HepG2 (cell line): ENCODE data around the gene CAMK1D. TPM values are rescaled to one million over a fixed set of nuclear protein-coding genes. Genes with fewer than 3 reads are reported as not detected.

Experiments
- ATAC-seq: fragments of 200-7000 bp; cut with Tn5 transposase; 3 replicates; pipeline ENCODE4 v1.9.1; 2020; ENCODE audit warnings: mild to moderate bottlenecking, moderate library complexity
- BruUV-seq: library from RNA; stranded (reverse); fragments of 400-500 nt; replicated peaks from 2 replicates; lab custom pipeline; 2021; lab: Mats Ljungman, UMichigan
- CTCF ChIA-PET: fragments of 300-600 bp; formaldehyde crosslinking; extraction: SDS; loops from one replicate; lab custom pipeline; 2021; ENCODE audit warnings: low total read pairs, inconsistent platforms, low intra/inter-chr PET ratio; lab: Yijun Ruan, JAX
- POLR2A ChIA-PET: fragments of 350-600 bp; sonication (Branson Sonifier 250); formaldehyde crosslinking; loops from one replicate; lab custom pipeline; 2020; ENCODE audit warnings: antibody characterized with exemption, inconsistent platforms; lab: Yijun Ruan, JAX
- DNase-seq: peaks from one replicate; pipeline ENCODE4 v3.0.0-alpha.2; 2015; ENCODE audit warnings: low spot score
- FAIRE-seq: peaks from 3 replicates; lab custom pipeline; 2011; peaks lifted over from hg19 to GRCh38; lab: Jason Lieb, UNC
- H2AFZ ChIP-seq: one replicate; pipeline ENCODE4 v1.6.1; 2011; ENCODE audit warnings: low read length, inconsistent platforms
- H3K27ac ChIP-seq: fragments of 300-600 bp; 3 replicates; pipeline ENCODE4 v1.8.0; 2011; ENCODE audit warnings: mixed run types, mild to moderate bottlenecking, mixed read lengths, low read length, inconsistent platforms; ENCODE audit not compliant: insufficient read depth; ENCODE audit errors: extremely low read length
- H3K27me3 ChIP-seq, 2 experiments: fragments of 200-600 bp in 1 of 2; 2 replicates in 1 of 2; 3 replicates in 1 of 2; pipeline versions ENCODE4 v1.6.0 to v1.8.0; 2011; ENCODE audit warnings: low read length in 2 of 2, mild to moderate bottlenecking in 2 of 2, moderate library complexity in 2 of 2, inconsistent platforms in 1 of 2; ENCODE audit not compliant: insufficient read depth in 2 of 2, control insufficient read depth in 1 of 2
- H3K36me3 ChIP-seq, 2 experiments: fragments of 200-600 bp in 1 of 2; replicated peaks in 1 of 2; 2 replicates in 1 of 2; 3 replicates in 1 of 2; pipeline versions ENCODE4 v1.5.1 to v1.8.0; 2011; ENCODE audit warnings: low read length in 2 of 2, inconsistent platforms in 1 of 2; ENCODE audit not compliant: insufficient read depth in 2 of 2, control insufficient read depth in 1 of 2
- H3K4me1 ChIP-seq: 2 replicates; pipeline ENCODE4 v1.5.1; 2012; ENCODE audit warnings: low read length, inconsistent platforms; ENCODE audit not compliant: insufficient read depth
- H3K4me2 ChIP-seq: 2 replicates; pipeline ENCODE4 v1.6.0; 2011; ENCODE audit warnings: low read depth, low read length, inconsistent platforms
- H3K4me3 ChIP-seq, 3 experiments: fragments of 200-600 bp in 1 of 3; sonication (generic), shearing (Covaris generic) in 1 of 3; replicated peaks in 1 of 3; 2 replicates each; pipeline ENCODE4 v1.5.1; 2011 to 2016; ENCODE audit warnings: low read length in 3 of 3, inconsistent platforms in 2 of 3, low read depth in 2 of 3, mild to moderate bottlenecking in 2 of 3, control low read depth in 1 of 3, mixed read lengths in 1 of 3; ENCODE audit not compliant: insufficient read depth in 1 of 3
- H3K79me2 ChIP-seq: one replicate; pipeline ENCODE4 v1.6.1; 2011; ENCODE audit warnings: low read length, inconsistent platforms; ENCODE audit not compliant: insufficient read depth
- H3K9ac ChIP-seq: 2 replicates; pipeline ENCODE4 v1.6.0; 2011; ENCODE audit warnings: mild to moderate bottlenecking, low read depth, low read length, inconsistent platforms; ENCODE audit not compliant: insufficient read depth
- H3K9me3 ChIP-seq: 2 replicates; pipeline ENCODE4 v1.5.1; 2012; ENCODE audit warnings: mild to moderate bottlenecking, low read length
- H4K20me1 ChIP-seq: 2 replicates; pipeline ENCODE4 v1.6.0; 2011; ENCODE audit warnings: inconsistent platforms, mild to moderate bottlenecking, low read length, moderate library complexity; ENCODE audit not compliant: insufficient read depth
- CTCF ChIP-seq: sonication (generic); formaldehyde crosslinking; IDR thresholded peaks from 2 replicates; pipeline ENCODE4 v1.5.0; 2020; ENCODE audit warnings: mild to moderate bottlenecking, missing genetic modification reagents, moderate library complexity
- FOSL2 ChIP-seq: sonication (generic); formaldehyde crosslinking; IDR thresholded peaks from 2 replicates; pipeline ENCODE4 v1.4.0; 2020; ENCODE audit warnings: missing genetic modification reagents
- STAG1 ChIP-seq: sonication (generic); formaldehyde crosslinking; IDR thresholded peaks from 2 replicates; pipeline ENCODE4 v1.4.0; 2020; ENCODE audit warnings: missing genetic modification reagents
- TCF12 ChIP-seq, 2 experiments: fragments of 450-650 bp in 1 of 2; sonication (generic) in 1 of 2; formaldehyde crosslinking in 1 of 2; IDR thresholded peaks; 2 replicates each; pipeline versions ENCODE4 v1.6.1 to v1.8.0; 2017 to 2022; ENCODE audit warnings: antibody characterized with exemption in 1 of 2, mild to moderate bottlenecking in 1 of 2, missing genetic modification reagents in 1 of 2, moderate library complexity in 1 of 2
- ZNF460 ChIP-seq: sonication (generic); formaldehyde crosslinking; IDR thresholded peaks from 2 replicates; pipeline ENCODE4 v1.5.1; 2020; ENCODE audit warnings: missing genetic modification reagents, mild to moderate bottlenecking, borderline replicate concordance
- WGBS: methylation state at CpG from one replicate; pipeline ENCODE4 v1.1.6; 2017; ENCODE audit warnings: low lambda C conversion rate; 5-methylcytosine and 5-hydroxymethylcytosine counted together
- in situ Hi-C: cut with HindIII; loops from 2 replicates; pipeline ENCODE4 v1.10.0; 2017; ENCODE audit warnings: low pct_unique_long_range_greater_than_20kb; ENCODE audit not compliant: extremely low pct_ligation_motif_present
- intact Hi-C: fragments of 100-400 bp; cut with micrococcal nuclease; formaldehyde crosslinking; loops from one replicate; pipeline ENCODE4 v1.10.0; 2022; ENCODE audit not compliant: unreplicated experiment
- polyA plus RNA-seq, 8 experiments: library from polyadenylated mRNA; depleted of rRNA in 3 of 8; stranded (reverse) in 7 of 8; unstranded in 1 of 8; fragments of >200 nt; fragmentation: Illumina TruSeq in 4 of 8; extraction: Trizol in 4 of 8; gene quantifications; 2 replicates each; pipeline versions ENCODE4 v1.2.1 to v1.2.3, GENCODE V29; 2011 to 2016; ENCODE audit warnings: low read depth in 4 of 8, missing spikeins in 1 of 8, mixed read lengths in 1 of 8; ENCODE audit not compliant: insufficient read depth in 1 of 8
- total RNA-seq, 5 experiments: library from RNA; depleted of rRNA; stranded (reverse); fragments of >200 nt; fragmentation: Illumina TruSeq; extraction: Trizol; gene quantifications; 2 replicates each; pipeline ENCODE4 v1.2.3, GENCODE V29; 2016; ENCODE audit warnings: low read depth in 1 of 5
- TF ChIP-seq, protein P1 (sequence below): sonication (generic); formaldehyde crosslinking; IDR thresholded peaks from 2 replicates; pipeline ENCODE4 v1.4.0; 2020; ENCODE audit warnings: low read depth, mild to moderate bottlenecking, missing genetic modification reagents

Gene CAMK1D
- total and polyA plus RNA-seq, 2 of the 13 experiments (the other 11 are each of a cell fraction or from before 2014, with no cell fraction given) = under 0.01 TPM; not detected in 1

DNA sequence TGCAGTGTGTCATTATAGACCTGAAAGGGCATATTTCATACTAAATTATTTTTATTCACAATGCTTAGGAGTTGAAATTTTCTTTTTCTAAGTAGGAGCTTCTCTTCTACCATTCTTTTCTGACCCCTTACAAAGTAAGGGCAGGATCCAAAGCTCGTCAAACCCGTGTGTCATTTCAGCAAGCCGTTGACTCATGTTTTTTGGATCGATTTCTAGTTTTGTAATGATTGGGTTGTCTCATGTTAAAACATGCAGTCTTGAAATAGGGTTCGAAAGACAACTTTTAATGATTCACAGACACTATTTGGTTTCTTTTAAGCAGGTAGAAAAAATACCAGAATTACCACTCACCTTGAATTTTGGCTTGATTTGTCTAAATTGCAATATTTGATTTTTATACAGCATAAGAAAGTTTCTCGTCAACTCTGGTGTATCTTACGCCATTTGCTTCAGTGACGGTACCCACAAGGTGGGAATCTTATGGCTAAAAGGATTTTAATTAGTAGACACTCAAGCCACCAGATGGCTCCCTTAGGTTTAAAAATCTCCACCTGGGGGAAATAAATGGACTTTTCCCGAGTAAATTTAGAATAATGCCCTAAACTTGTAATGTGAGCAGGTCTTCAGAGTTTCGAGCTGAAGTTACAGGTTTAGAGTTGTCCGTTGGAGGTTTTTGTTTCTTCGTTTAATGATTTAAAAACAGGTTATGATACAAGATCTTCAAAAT, 368.8 kb downstream of the CAMK1D start:
- no peak overlapping the region for H3K9ac ChIP-seq
- H4K20me1 ChIP-seq = no peaks in the 10 kb centered on the region
- H2AFZ ChIP-seq = no peak overlapping the region
- H3K36me3 ChIP-seq = no peaks in the 10 kb centered on the region
- H3K27me3 ChIP-seq = no peaks in the 10 kb centered on the region
- H3K27ac ChIP-seq = no peak overlapping the region
- in situ Hi-C loops = loop anchor here (10.0 kb wide), 1 partner anchor 357 kb away; no protein-coding TSS in a partner anchor
- H3K4me2 ChIP-seq = no peak overlapping the region
- H3K4me3 ChIP-seq = no peak overlapping the region
- H3K79me2 ChIP-seq = no peaks in the 10 kb centered on the region
- H3K9me3 ChIP-seq = no peaks in the 10 kb centered on the region
- POLR2A ChIA-PET = no interaction called here
- no peak for ATAC-seq
- CTCF ChIA-PET = interaction anchor here (0.7 to 1.2 kb wide), 2 partner anchors 184 to 357 kb away, joined by 3 read pairs; no protein-coding TSS in a partner anchor
- peak; percentile 55 for TF ChIP-seq STAG1
- peak; percentile 11; the same call in 1 of the 2 replicates for TF ChIP-seq FOSL2 (CRISPR knock-in tag)
- TF ChIP-seq, protein P1, sequence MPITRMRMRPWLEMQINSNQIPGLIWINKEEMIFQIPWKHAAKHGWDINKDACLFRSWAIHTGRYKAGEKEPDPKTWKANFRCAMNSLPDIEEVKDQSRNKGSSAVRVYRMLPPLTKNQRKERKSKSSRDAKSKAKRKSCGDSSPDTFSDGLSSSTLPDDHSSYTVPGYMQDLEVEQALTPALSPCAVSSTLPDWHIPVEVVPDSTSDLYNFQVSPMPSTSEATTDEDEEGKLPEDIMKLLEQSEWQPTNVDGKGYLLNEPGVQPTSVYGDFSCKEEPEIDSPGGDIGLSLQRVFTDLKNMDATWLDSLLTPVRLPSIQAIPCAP (CRISPR knock-in tag) = no peak
- 0 out of 2 replicates have a peak, but pooled peaks have one; percentile 24 for TF ChIP-seq CTCF (CRISPR knock-in tag)
- TF ChIP-seq ZNF460 (CRISPR knock-in tag) = no peak
- TF ChIP-seq TCF12 (IDR thresholded peaks at IDR 0.05) = no peak
- no peak for TF ChIP-seq TCF12 (CRISPR knock-in tag; IDR thresholded peaks at IDR 0.05)
- TF ChIP-seq, all 625 proteins: peak for 3
- WGBS = 13% methylated on average over 12 of the region's 12 CpGs
- intact Hi-C loops = loop anchor here (1.0 kb wide), 2 partner anchors 184 to 356 kb away; no protein-coding TSS in a partner anchor
- peaks cover 11% of the 10 kb centered on the region for H3K4me1 ChIP-seq
- FAIRE-seq (no peak), DNase-seq (peak; percentile 4)
- no TSS peak for BruUV-seq
